MCF 10A (cell line): ENCODE results near the gene POLA1. TPM values are rescaled to one million over a fixed set of nuclear protein-coding genes. Genes with fewer than 3 reads are reported as not detected.

Experiments
- Bru-seq: library from RNA; stranded (reverse); fragments of 400-500 nt; gene quantifications from one replicate; lab custom pipeline; 2021; lab: Mats Ljungman, UMichigan
- BruChase-seq, 2 experiments: library from RNA; stranded (reverse); fragments of 400-500 nt; gene quantifications; one replicate each; lab custom pipeline; 2021; lab: Mats Ljungman, UMichigan
- BruUV-seq: library from RNA; stranded (reverse); fragments of 400-500 nt; replicated peaks from 2 replicates; lab custom pipeline; 2021; lab: Mats Ljungman, UMichigan
- CTCF ChIA-PET: fragments of 300-600 bp; sonication (Branson Sonifier 250); formaldehyde crosslinking; extraction: SDS; loops from one replicate; lab custom pipeline; 2021; ENCODE audit warnings: antibody characterized with exemption, inconsistent platforms; lab: Yijun Ruan, JAX
- POLR2A ChIA-PET: fragments of 300-600, 350-650 bp; sonication (Branson Sonifier 250); formaldehyde crosslinking; extraction: SDS; loops from one replicate; lab custom pipeline; 2020; ENCODE audit warnings: antibody characterized with exemption, inconsistent platforms; lab: Yijun Ruan, JAX
- DNase-seq: peaks from one replicate; pipeline ENCODE4 v3.0.0-alpha.2; 2018; ENCODE audit not compliant: unreplicated experiment
- H3K27ac Mint-ChIP-seq: one replicate; pipeline ENCODE4 v1.8.0; 2022; ENCODE audit warnings: mild to moderate bottlenecking, low read depth, mixed read lengths; ENCODE audit not compliant: unreplicated experiment
- H3K27me3 Mint-ChIP-seq: one replicate; pipeline ENCODE4 v1.8.0; 2022; ENCODE audit warnings: mixed read lengths; ENCODE audit not compliant: insufficient read depth, unreplicated experiment
- H3K36me3 Mint-ChIP-seq: one replicate; pipeline ENCODE4 v1.8.0; 2022; ENCODE audit warnings: mild to moderate bottlenecking, moderate library complexity, mixed read lengths; ENCODE audit not compliant: insufficient read depth, unreplicated experiment
- H3K4me1 Mint-ChIP-seq: one replicate; pipeline ENCODE4 v1.8.0; 2022; ENCODE audit warnings: mixed read lengths; ENCODE audit not compliant: insufficient read depth, unreplicated experiment
- H3K4me3 Mint-ChIP-seq: one replicate; pipeline ENCODE4 v1.8.0; 2022; ENCODE audit warnings: mild to moderate bottlenecking, moderate library complexity, mixed read lengths; ENCODE audit not compliant: unreplicated experiment
- H3K9me3 Mint-ChIP-seq: one replicate; pipeline ENCODE4 v1.8.0; 2022; ENCODE audit warnings: mixed read lengths; ENCODE audit not compliant: unreplicated experiment
- intact Hi-C: fragments of 100-400 bp; cut with micrococcal nuclease; formaldehyde crosslinking; loops from 2 replicates; pipeline ENCODE4 v1.14.1; 2022
- long read RNA-seq: library from polyadenylated mRNA; stranded (forward); transcript quantifications from one replicate; pipeline ENCODE4 v2.0.0, GENCODE V29; 2022
- total RNA-seq: library from RNA; stranded (reverse); gene quantifications from 2 replicates; pipeline ENCODE4 v1.2.3, GENCODE V29; 2022
- TF ChIP-seq, protein P1 (sequence below): fragments of 200-600 bp; IDR thresholded peaks from one replicate; pipeline ENCODE4 v1.8.0; 2022; ENCODE audit warnings: antibody characterized with exemption, mild to moderate bottlenecking; ENCODE audit not compliant: unreplicated experiment

POLA1 gene, protein sequence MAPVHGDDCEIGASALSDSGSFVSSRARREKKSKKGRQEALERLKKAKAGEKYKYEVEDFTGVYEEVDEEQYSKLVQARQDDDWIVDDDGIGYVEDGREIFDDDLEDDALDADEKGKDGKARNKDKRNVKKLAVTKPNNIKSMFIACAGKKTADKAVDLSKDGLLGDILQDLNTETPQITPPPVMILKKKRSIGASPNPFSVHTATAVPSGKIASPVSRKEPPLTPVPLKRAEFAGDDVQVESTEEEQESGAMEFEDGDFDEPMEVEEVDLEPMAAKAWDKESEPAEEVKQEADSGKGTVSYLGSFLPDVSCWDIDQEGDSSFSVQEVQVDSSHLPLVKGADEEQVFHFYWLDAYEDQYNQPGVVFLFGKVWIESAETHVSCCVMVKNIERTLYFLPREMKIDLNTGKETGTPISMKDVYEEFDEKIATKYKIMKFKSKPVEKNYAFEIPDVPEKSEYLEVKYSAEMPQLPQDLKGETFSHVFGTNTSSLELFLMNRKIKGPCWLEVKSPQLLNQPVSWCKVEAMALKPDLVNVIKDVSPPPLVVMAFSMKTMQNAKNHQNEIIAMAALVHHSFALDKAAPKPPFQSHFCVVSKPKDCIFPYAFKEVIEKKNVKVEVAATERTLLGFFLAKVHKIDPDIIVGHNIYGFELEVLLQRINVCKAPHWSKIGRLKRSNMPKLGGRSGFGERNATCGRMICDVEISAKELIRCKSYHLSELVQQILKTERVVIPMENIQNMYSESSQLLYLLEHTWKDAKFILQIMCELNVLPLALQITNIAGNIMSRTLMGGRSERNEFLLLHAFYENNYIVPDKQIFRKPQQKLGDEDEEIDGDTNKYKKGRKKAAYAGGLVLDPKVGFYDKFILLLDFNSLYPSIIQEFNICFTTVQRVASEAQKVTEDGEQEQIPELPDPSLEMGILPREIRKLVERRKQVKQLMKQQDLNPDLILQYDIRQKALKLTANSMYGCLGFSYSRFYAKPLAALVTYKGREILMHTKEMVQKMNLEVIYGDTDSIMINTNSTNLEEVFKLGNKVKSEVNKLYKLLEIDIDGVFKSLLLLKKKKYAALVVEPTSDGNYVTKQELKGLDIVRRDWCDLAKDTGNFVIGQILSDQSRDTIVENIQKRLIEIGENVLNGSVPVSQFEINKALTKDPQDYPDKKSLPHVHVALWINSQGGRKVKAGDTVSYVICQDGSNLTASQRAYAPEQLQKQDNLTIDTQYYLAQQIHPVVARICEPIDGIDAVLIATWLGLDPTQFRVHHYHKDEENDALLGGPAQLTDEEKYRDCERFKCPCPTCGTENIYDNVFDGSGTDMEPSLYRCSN (N-terminal part only)
- 5.8 and 9.8 TPM in 2 replicates for total RNA-seq
- Bru-seq, nascent RNA: percentile 60 among the genes with signal in this experiment
- percentile 54 among the genes with signal in this experiment for BruChase-seq, experiment 1, labeled RNA remaining after a 6-hour chase
- percentile 62 among the genes with signal in this experiment for BruChase-seq, experiment 2, labeled RNA remaining after a 2-hour chase
- long read RNA-seq, full-length matches to known transcripts: 5 of 9 reads
- long read RNA-seq, partial matches to known transcripts: 1 of 9 reads
- long read RNA-seq, other reads (novel, unspliced or antisense): 3 of 9 reads

DNA sequence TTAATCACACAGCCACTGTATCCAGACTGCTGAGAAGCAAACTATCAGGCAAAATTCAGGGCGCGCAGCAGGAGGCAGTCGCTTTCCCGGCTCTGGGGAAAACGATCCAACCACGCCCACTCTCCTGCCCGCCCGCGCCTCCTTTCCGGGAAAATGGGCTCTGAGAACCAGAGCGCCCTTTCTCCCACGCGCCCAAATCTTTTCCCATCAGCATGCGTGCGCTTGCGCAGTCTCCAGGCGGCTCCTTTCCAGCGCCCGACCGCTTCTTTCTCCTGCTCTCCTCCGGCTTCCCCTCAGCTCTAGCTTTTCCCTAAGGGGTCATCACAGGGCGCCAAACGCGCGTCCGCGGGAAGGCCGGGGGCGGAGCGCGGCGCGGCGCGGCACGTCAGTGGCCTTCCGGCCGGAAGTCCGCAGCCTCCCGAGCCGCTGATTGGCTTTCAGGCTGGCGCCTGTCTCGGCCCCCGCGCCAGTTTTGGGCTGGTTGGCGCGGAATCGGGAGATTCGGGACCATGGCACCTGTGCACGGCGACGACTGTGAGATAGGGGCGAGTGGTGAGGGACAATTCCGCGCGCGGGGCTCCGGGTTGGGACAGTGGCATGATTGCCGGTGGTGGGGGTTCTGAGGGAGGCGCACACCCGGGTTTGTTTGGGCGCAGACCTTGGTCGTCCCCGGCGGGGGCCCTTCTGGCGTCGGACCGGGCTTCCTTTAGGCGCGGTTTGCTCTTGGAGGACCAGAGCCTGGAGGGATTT is at the start of gene POLA1:
TSS of gene POLA1 (plus strand) at position 466 of the 750 bp plus-strand sequence. CDS start at position 510, 44 bp downstream.
- peak; percentile 91 for DNase-seq
- Mint-ChIP-seq H3K27ac (peak within 1 kb of the TSS; percentile 75), H3K9me3 (no peaks in the 10 kb centered on the region), H3K4me1 (no peaks in the 10 kb centered on the region), H3K4me3 (peak within 1 kb of the TSS; percentile 88), H3K36me3 (no peaks in the 10 kb centered on the region), H3K27me3 (no peaks in the 10 kb centered on the region)
- BruUV-seq: no TSS peak
- ChIA-PET POLR2A (interaction anchor here (0.9 kb wide), 1 partner anchor 17 kb away, joined by 4 read pairs; no protein-coding TSS in a partner anchor), CTCF (interaction anchor here (0.5 to 0.7 kb wide), 3 partner anchors 9 to 204 kb away, joined by 3 to 5 read pairs (median 3); no protein-coding TSS in a partner anchor)
- TF ChIP-seq, protein P1, sequence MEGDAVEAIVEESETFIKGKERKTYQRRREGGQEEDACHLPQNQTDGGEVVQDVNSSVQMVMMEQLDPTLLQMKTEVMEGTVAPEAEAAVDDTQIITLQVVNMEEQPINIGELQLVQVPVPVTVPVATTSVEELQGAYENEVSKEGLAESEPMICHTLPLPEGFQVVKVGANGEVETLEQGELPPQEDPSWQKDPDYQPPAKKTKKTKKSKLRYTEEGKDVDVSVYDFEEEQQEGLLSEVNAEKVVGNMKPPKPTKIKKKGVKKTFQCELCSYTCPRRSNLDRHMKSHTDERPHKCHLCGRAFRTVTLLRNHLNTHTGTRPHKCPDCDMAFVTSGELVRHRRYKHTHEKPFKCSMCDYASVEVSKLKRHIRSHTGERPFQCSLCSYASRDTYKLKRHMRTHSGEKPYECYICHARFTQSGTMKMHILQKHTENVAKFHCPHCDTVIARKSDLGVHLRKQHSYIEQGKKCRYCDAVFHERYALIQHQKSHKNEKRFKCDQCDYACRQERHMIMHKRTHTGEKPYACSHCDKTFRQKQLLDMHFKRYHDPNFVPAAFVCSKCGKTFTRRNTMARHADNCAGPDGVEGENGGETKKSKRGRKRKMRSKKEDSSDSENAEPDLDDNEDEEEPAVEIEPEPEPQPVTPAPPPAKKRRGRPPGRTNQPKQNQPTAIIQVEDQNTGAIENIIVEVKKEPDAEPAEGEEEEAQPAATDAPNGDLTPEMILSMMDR: no peak
- intact Hi-C loops: no loop called here

DNA sequence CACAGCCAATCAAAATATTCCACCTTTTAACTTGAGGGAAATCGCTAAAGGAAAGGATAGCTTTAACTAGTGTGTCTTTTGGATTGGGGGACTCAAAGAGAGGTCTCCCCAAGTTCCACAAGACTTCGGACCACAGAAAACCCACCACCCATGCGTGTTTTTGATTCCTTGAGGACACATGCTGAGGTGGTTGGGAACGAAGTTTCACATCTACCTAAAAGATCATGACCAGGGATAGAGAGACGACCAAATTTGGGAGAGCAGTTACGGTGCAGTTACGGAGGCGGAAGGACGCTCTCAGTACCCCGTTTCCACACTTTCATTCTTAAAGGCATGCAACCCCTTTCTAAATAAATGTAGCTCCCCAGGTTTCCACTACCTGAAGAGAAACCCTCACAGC is 47.7 kb upstream of the POLA1 start:
- no peak for DNase-seq
- TF ChIP-seq, protein P1: no peak
- no peaks in the 10 kb centered on the region for H3K4me1 Mint-ChIP-seq
- H3K36me3 Mint-ChIP-seq: no peaks in the 10 kb centered on the region
- peaks cover 53% of the 10 kb centered on the region for H3K27me3 Mint-ChIP-seq
- no TSS peak for BruUV-seq
- intact Hi-C loops: no loop called here
- H3K4me3 Mint-ChIP-seq: no peak overlapping the region
- POLR2A ChIA-PET: no interaction called here
- H3K27ac Mint-ChIP-seq: no peak overlapping the region
- no peaks in the 10 kb centered on the region for H3K9me3 Mint-ChIP-seq
- CTCF ChIA-PET: no interaction called here

DNA sequence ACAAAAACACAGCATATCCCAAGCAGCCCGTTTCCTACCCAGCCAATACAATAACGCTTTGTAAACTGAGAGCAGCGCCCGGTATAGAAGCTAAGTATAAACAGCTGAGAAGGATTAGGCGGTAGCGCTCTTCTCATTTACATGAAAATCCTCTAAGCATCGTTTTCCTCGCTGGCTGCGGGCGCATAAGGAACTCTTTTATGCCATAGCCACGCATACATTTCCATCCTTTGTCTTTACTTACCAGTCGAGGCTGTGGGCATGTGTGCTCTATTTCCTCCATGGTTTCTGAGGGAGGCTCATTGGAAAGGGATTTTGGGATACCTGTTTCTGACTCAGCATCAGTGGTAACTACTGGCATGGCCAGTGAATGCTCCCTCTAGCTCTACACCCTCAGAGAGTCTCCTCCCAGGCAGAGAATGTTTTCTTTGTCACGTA is 47.0 kb upstream of the POLA1 start:
- no TSS peak for BruUV-seq

More for the DNA sequence above, 47.0 kb upstream of the POLA1 start:
- H3K27me3 Mint-ChIP-seq: peaks cover 46% of the 10 kb centered on the region
- TF ChIP-seq, protein P1: no peak
- no peaks in the 10 kb centered on the region for H3K36me3 Mint-ChIP-seq
- CTCF ChIA-PET: no interaction called here
- no peaks in the 10 kb centered on the region for H3K9me3 Mint-ChIP-seq
- no peaks in the 10 kb centered on the region for H3K4me1 Mint-ChIP-seq
- no peak for DNase-seq
- intact Hi-C loops: no loop called here
- no peak overlapping the region for H3K4me3 Mint-ChIP-seq
- POLR2A ChIA-PET: no interaction called here
- H3K27ac Mint-ChIP-seq: no peak overlapping the region
